WTC11 (cell line): Measurements from ENCODE around the gene ST6GALNAC6. TPM values are rescaled to one million over a fixed set of nuclear protein-coding genes. Genes with fewer than 3 reads are reported as not detected.

Source experiments
- ATAC-seq: fragments of 200-7000 bp; cut with Tn5 transposase; 2 replicates; pipeline ENCODE4 v1.10.0; 2021; ENCODE audit warnings: mild to moderate bottlenecking, moderate library complexity
- CTCF ChIA-PET: fragments of 300-600 bp; sonication (Branson Sonifier 250); formaldehyde crosslinking; loops from one replicate; lab custom pipeline; 2021; ENCODE audit warnings: antibody characterized with exemption; lab: Charles Lee
- POLR2A ChIA-PET: fragments of 350-600 bp; sonication (Branson Sonifier 250); formaldehyde crosslinking; loops from one replicate; lab custom pipeline; 2021; ENCODE audit warnings: antibody characterized with exemption; lab: Charles Lee
- DNase-seq: peaks from one replicate; pipeline ENCODE4 v3.0.0; 2021; ENCODE audit warnings: low spot score
- H3K27ac Mint-ChIP-seq: 2 replicates; pipeline ENCODE4 v1.8.0; 2021; ENCODE audit warnings: mixed read lengths
- H3K27me3 Mint-ChIP-seq: 2 replicates; pipeline ENCODE4 v1.8.0; 2021; ENCODE audit warnings: low read depth, mild to moderate bottlenecking, moderate library complexity, mixed read lengths
- H3K36me3 Mint-ChIP-seq: 2 replicates; pipeline ENCODE4 v1.8.0; 2021; ENCODE audit warnings: mixed read lengths
- H3K4me1 Mint-ChIP-seq: 2 replicates; pipeline ENCODE4 v1.8.0; 2022; ENCODE audit warnings: mixed read lengths
- H3K4me3 Mint-ChIP-seq: 2 replicates; pipeline ENCODE4 v1.8.0; 2021; ENCODE audit warnings: mild to moderate bottlenecking, moderate library complexity, mixed read lengths
- H3K9me3 Mint-ChIP-seq: 2 replicates; pipeline ENCODE4 v1.8.0; 2021; ENCODE audit warnings: mixed read lengths
- ARID4B ChIP-seq: sonication (generic); formaldehyde crosslinking; IDR thresholded peaks from 2 replicates; pipeline ENCODE4 v1.8.0; 2023; ENCODE audit warnings: missing genetic modification reagents, mild to moderate bottlenecking, borderline replicate concordance
- CBFB ChIP-seq: sonication (generic); formaldehyde crosslinking; IDR thresholded peaks from 2 replicates; pipeline ENCODE4 v1.8.1; 2022; ENCODE audit warnings: mild to moderate bottlenecking, low read depth, missing genetic modification reagents
- E2F1 ChIP-seq: sonication (generic); formaldehyde crosslinking; IDR thresholded peaks from 2 replicates; pipeline ENCODE4 v1.8.0; 2022; ENCODE audit warnings: mild to moderate bottlenecking, missing genetic modification reagents
- E2F5 ChIP-seq: sonication (generic); formaldehyde crosslinking; IDR thresholded peaks from 2 replicates; pipeline ENCODE4 v1.8.1; 2022; ENCODE audit warnings: mild to moderate bottlenecking, moderate library complexity, missing genetic modification reagents
- FOXP1 ChIP-seq: sonication (generic); formaldehyde crosslinking; IDR thresholded peaks from 2 replicates; pipeline ENCODE4 v1.8.0; 2022; ENCODE audit warnings: missing genetic modification reagents, mild to moderate bottlenecking, moderate library complexity, borderline replicate concordance
- GRHL2 ChIP-seq: fragments of 250-450 bp; sonication (Bioruptor Pico); IDR thresholded peaks from 2 replicates; pipeline ENCODE4 v1.8.0; 2022; ENCODE audit warnings: mild to moderate bottlenecking, moderate library complexity; ENCODE audit not compliant: insufficient replicate concordance, severe bottlenecking
- GTF2I ChIP-seq: fragments of 250-450 bp; sonication (Bioruptor Pico); conservative IDR thresholded peaks from 2 replicates; pipeline ENCODE4 v1.4.0; 2021; ENCODE audit warnings: mild to moderate bottlenecking
- JAZF1 ChIP-seq: fragments of 250-450 bp; sonication (Bioruptor Pico); IDR thresholded peaks from 2 replicates; pipeline ENCODE4 v1.9.0; 2021; ENCODE audit warnings: moderate library complexity, mild to moderate bottlenecking, inconsistent platforms
- NFYB ChIP-seq: sonication (generic); formaldehyde crosslinking; conservative IDR thresholded peaks from 2 replicates; pipeline ENCODE4 v1.8.0; 2022; ENCODE audit warnings: low read depth, missing genetic modification reagents
- NR3C1 ChIP-seq: sonication (generic); formaldehyde crosslinking; conservative IDR thresholded peaks from 2 replicates; pipeline ENCODE4 v1.8.1; 2023; ENCODE audit warnings: low read depth, mild to moderate bottlenecking, missing genetic modification reagents
- SMAD4 ChIP-seq: sonication (generic); formaldehyde crosslinking; IDR thresholded peaks from 2 replicates; pipeline ENCODE4 v1.8.0; 2022; ENCODE audit warnings: mild to moderate bottlenecking, missing genetic modification reagents
- SOX15 ChIP-seq: fragments of 250-450 bp; sonication (Bioruptor Pico); IDR thresholded peaks from 2 replicates; pipeline ENCODE4 v1.9.0; 2021; ENCODE audit warnings: mild to moderate bottlenecking
- SP1 ChIP-seq: sonication (generic); formaldehyde crosslinking; conservative IDR thresholded peaks from 2 replicates; pipeline ENCODE4 v1.8.1; 2022; ENCODE audit warnings: missing genetic modification reagents
- TCF7 ChIP-seq: sonication (generic); formaldehyde crosslinking; IDR thresholded peaks from 2 replicates; pipeline ENCODE4 v1.8.0; 2022; ENCODE audit warnings: mild to moderate bottlenecking, low read depth, missing genetic modification reagents, moderate library complexity
- TEAD1 ChIP-seq: sonication (generic); formaldehyde crosslinking; IDR thresholded peaks from 2 replicates; pipeline ENCODE4 v1.8.0; 2022; ENCODE audit warnings: mild to moderate bottlenecking, missing genetic modification reagents
- USF1 ChIP-seq: sonication (generic); formaldehyde crosslinking; IDR thresholded peaks from 2 replicates; pipeline ENCODE4 v1.8.0; 2022; ENCODE audit warnings: mild to moderate bottlenecking, missing genetic modification reagents
- ZBTB21 ChIP-seq: sonication (generic); formaldehyde crosslinking; IDR thresholded peaks from 2 replicates; pipeline ENCODE4 v1.8.1; 2023; ENCODE audit warnings: mild to moderate bottlenecking, missing genetic modification reagents, borderline replicate concordance
- ZNF219 ChIP-seq: sonication (generic); formaldehyde crosslinking; IDR thresholded peaks from 2 replicates; pipeline ENCODE4 v1.8.0; 2023; ENCODE audit warnings: missing genetic modification reagents, mild to moderate bottlenecking, borderline replicate concordance
- ZNF416 ChIP-seq: fragments of 250-450 bp; sonication (Bioruptor Pico); IDR thresholded peaks from 2 replicates; pipeline ENCODE4 v1.9.0; 2021; ENCODE audit warnings: mild to moderate bottlenecking, inconsistent platforms
- ZNF423 ChIP-seq: fragments of 250-450 bp; sonication (Bioruptor Pico); IDR thresholded peaks from 2 replicates; pipeline ENCODE4 v2.1.2; 2022; ENCODE audit warnings: mild to moderate bottlenecking, moderate library complexity
- ZSCAN18 ChIP-seq: fragments of 250-450 bp; sonication (Bioruptor Pico); IDR thresholded peaks from 2 replicates; pipeline ENCODE4 v2.1.2; 2022; ENCODE audit warnings: mild to moderate bottlenecking, moderate library complexity
- total RNA-seq: library from RNA; stranded (reverse); gene quantifications from 3 replicates; pipeline ENCODE4 v1.2.3, GENCODE V29; 2021

ST6GALNAC6 gene
- total RNA-seq, 1 experiment from 2014 or later, result 47.5 TPM

GRCh38 chr9:127924736-127925444 is 25.5 kb upstream of the ST6GALNAC6 start (continued):
- no peak for TF ChIP-seq GTF2I (CRISPR knock-in tag)
- no peak for TF ChIP-seq SP1 (CRISPR knock-in tag)
- no peak for TF ChIP-seq TEAD1 (CRISPR knock-in tag)
- no peak for TF ChIP-seq NR3C1
- no peak for TF ChIP-seq GRHL2 (CRISPR knock-in tag)
- no peak for TF ChIP-seq FOXP1 (CRISPR knock-in tag)
- TF ChIP-seq ARID4B (CRISPR knock-in tag), result no peak
- TF ChIP-seq TCF7 (CRISPR knock-in tag), result no peak

- ChIA-PET POLR2A (no interaction called here), CTCF (interaction anchor here (0.7 to 1.6 kb wide), 11 partner anchors 18 to 699 kb away, joined by 3 to 15 read pairs (median 5); partner anchors contain the start of genes NAIF1 and TOR2A)
- ATAC-seq, result no peak
- Mint-ChIP-seq H3K9me3 (no peaks in the 10 kb centered on the region), H3K27ac (no peak overlapping the region), H3K4me3 (no peak overlapping the region), H3K27me3 (peaks cover 24% of the 10 kb centered on the region), H3K36me3 (no peaks in the 10 kb centered on the region; the same call in 1 of the 2 replicates), H3K4me1 (peaks cover 7% of the 10 kb centered on the region)
- no peak for TF ChIP-seq E2F5 (CRISPR knock-in tag)
- no peak for TF ChIP-seq SOX15 (CRISPR knock-in tag)
- TF ChIP-seq ZNF416 (CRISPR knock-in tag), result no peak
- no peak for TF ChIP-seq USF1 (CRISPR knock-in tag)
- TF ChIP-seq SMAD4 (CRISPR knock-in tag), result no peak
- TF ChIP-seq GRHL2 (CRISPR knock-in tag), result no peak
- TF ChIP-seq JAZF1, result no peak
- no peak for TF ChIP-seq ZBTB21 (CRISPR knock-in tag)
- TF ChIP-seq ZNF423 (CRISPR knock-in tag), result no peak
- DNase-seq, result no peak
Measured at GRCh38 chr9:127923771-127924170, 24.4 kb upstream of the ST6GALNAC6 start.

GRCh38 chr9:127923046-127923445 is 23.6 kb upstream of the ST6GALNAC6 start:
- Mint-ChIP-seq H3K4me3 (no peak overlapping the region), H3K27me3 (peaks cover 16% of the 10 kb centered on the region), H3K9me3 (no peaks in the 10 kb centered on the region), H3K4me1 (0 out of 2 replicates have a peak, but pooled peaks cover 6% of the 10 kb centered on the region), H3K36me3 (no peaks in the 10 kb centered on the region; the same call in 1 of the 2 replicates), H3K27ac (no peak overlapping the region)
- TF ChIP-seq E2F5 (CRISPR knock-in tag) (no peak), ZNF219 (CRISPR knock-in tag) (no peak), CBFB (no peak), E2F1 (CRISPR knock-in tag) (no peak), NFYB (CRISPR knock-in tag) (peak; percentile 88), ZSCAN18 (CRISPR knock-in tag) (no peak)
- DNase-seq, result peak; percentile 52
- 0 out of 2 replicates have a peak, but pooled peaks have one; percentile 6 for ATAC-seq
- CTCF ChIA-PET, result interaction anchor here (0.6 to 2.4 kb wide), 11 partner anchors 19 to 699 kb away, joined by 3 to 15 read pairs (median 7); partner anchors contain the start of genes NAIF1 and TOR2A
- POLR2A ChIA-PET, result no interaction called here
